Limb (tissue), 2 donors: Measurements from ENCODE around the gene GTPBP3.
"Not testable (repeated sequence)": the region's sequence is repeated elsewhere in the genome, so short reads cannot be mapped to it uniquely, and the experiment has no call there.

Source experiments
- DNase-seq, 2 donors: peaks; one replicate each; pipeline ENCODE4 v3.0.0-alpha.2; 2016; ENCODE audit errors: extremely low spot score in 2 of 2

GTPBP3 gene

GRCh38 chr19:17341386-17341785 is 4.0 kb downstream of the GTPBP3 start:
- no peak for DNase-seq

DNA sequence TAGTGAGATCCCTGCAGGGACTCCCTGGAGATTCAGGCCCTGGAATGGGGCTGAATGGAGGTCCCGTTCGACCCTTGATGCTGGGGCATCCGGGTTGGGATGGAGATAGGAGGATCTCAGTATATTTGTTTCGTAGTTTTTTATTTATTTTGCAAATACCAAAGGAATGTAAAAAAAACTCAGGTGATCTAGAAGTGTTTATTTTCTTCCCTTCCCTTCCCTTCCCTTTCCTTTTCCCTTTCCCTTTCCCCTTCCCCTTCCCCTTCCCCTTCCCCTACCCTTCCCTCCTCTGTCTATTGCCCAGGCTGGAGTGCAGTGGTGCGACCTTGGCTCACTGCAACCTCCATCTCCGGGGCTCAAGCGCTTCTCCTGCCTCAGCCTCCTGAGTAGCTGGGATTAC is 4.5 kb downstream of the GTPBP3 start:
- no peak for DNase-seq

- peak; percentile 59 to 86 for DNase-seq
These were observed 8.8 kb downstream of the GTPBP3 start for GRCh38 chr19:17346109-17346671.

DNA sequence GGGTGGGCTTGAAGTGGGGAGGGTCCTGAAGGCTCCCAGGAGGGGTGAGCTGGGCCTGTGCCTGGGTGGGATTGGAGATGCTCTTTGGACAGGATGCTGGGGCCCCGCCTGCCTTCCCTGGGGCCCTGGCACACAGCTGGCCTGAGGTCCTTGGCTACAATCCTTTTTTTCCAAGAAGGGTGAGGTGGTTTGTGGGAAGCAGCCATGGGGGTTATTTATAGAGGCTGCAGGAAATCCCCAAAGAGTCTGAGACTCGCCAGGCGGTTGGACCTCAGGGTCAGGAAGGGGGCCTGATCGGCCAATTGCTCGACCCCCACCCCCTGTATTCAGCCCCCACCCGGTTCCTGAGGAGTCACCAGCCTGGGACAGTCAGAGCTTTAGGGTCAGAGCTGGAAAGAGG is 10.0 kb downstream of the GTPBP3 start:
- no peak for DNase-seq

DNA sequence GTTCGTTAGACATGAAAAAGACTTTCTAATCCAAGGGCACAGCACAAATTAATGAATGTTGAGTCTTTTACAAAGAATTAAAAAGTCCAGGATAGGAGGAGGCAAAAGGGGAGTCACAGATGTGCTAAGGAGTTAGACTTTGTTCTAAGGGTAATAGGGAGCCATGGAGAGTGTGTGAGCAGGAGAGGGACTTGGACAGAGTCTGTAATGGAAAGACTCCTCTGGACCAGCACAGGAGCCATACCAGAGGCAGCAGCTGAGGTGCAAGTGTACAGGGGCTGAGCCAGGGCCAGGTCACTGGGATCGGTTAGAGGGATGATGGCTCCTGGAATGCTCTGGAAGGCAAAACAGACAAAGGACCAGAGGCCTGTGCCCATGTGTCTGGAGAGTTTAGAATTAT is 10.5 kb downstream of the GTPBP3 start:
- DNase-seq: no peak

DNA sequence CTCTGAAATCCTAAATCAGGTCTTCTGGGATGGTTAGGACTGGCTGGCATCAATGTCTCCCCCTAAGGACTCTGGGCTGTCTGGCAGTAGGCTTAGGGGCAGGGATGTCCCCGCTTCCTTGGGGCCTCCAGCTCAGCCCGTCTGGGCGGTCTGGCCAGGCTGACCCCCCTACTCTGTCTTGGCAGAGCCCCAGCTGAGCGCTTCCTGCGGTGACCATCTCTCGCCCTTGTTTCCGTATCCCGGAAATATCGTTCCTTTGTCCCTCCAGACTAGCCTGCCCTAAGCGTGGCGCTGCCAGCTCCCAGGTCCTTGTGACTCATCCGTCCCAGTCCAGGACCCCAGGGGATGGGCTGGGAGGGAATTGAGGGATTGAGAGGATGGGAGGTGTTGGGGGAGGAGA is 11.3 kb downstream of the GTPBP3 start:
- DNase-seq: peak in 1 of 2 donors; percentile 61

- DNase-seq: no peak
These were observed 14.6 kb downstream of the GTPBP3 start for GRCh38 chr19:17351815-17352435.

GRCh38 chr19:17352608-17353280 is 15.4 kb downstream of the GTPBP3 start:
- no peak for DNase-seq

DNA sequence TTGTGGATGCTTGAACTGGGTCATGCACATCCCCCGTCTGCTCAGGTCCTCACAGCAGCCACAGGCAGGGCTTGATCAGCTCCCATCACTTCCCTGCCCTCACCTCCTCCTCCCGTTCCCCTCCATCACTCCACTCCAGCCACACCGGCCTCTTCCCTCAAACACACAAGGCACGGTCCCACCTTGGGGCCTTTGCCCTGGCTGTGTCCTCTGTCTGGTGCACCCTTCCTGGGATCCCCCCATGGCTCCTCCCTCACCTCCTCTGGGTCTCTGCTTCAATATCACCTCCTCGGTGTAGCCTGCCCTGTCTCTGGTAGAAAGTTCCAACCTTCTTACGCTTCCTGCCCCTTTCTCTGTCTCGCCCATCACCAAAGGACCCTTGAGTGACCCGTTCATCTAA is 16.0 kb downstream of the GTPBP3 start:
- no peak for DNase-seq

- no peak for DNase-seq
These were observed 19.8 kb downstream of the GTPBP3 start for GRCh38 chr19:17357078-17357666.

GRCh38 chr19:17357724-17358123 is 20.4 kb downstream of the GTPBP3 start:
- DNase-seq: no peak

- DNase-seq: no peak
These were observed 21.0 kb downstream of the GTPBP3 start for GRCh38 chr19:17358395-17358794.

GRCh38 chr19:17359905-17360800 is 22.8 kb downstream of the GTPBP3 start:
- no peak for DNase-seq

DNA sequence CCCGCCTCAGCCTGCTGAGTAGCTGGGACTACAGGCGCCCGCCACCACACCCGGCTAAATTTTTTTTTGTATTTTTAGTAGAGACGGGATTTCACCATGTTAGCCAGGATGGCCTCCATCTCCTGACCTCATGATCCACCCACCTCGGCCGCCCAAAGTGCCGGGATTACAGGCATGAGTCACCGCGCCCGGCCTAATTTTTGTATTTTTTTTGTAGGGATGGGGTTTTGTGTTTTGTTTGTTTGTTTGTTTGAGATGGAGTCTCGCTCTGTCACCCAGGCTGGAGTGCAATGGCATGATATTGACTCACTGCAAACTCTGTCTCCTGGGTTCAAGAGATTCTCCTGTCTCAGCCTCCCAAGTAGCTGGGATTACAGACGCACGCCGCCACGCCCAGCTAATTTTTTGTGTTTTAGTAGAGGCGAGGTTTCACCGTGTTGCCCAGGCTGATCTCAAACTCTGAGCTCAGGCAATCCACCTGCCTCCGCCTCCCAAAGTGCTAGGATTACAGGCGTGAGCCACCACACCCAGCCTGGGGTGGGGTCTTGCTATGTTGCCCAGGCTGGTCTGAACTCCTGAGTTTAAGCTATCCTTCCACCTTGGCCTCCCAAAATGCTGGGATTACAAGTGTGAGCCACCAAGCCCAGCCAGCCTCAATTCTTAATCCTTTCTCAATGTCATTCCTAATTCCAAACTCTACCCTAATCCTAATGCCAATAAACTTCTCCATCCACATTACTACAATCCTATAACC is 26.7 kb downstream of the GTPBP3 start:
- not testable (repeated sequence) for DNase-seq

DNA sequence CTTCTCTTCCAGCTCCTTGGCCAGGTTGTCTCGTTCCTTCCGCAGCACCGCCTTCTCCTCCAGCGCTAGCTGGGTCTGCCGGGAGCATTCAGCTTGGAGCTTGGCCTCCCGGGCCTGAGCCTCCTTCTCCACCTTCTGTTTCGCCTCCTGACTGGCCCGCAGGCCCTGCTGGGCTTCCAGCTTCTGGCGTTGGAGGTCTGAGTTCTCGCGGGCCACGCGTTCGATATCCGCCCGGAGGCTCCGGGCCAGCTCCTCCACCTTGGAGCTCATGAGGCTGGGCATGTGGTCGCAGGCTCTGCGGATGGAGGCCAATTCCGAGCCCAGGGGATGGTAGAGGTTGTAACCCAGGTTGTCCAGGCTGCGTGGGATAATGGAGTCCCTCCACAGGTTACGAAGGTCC is 28.0 kb downstream of the GTPBP3 start:
- no peak for DNase-seq

DNA sequence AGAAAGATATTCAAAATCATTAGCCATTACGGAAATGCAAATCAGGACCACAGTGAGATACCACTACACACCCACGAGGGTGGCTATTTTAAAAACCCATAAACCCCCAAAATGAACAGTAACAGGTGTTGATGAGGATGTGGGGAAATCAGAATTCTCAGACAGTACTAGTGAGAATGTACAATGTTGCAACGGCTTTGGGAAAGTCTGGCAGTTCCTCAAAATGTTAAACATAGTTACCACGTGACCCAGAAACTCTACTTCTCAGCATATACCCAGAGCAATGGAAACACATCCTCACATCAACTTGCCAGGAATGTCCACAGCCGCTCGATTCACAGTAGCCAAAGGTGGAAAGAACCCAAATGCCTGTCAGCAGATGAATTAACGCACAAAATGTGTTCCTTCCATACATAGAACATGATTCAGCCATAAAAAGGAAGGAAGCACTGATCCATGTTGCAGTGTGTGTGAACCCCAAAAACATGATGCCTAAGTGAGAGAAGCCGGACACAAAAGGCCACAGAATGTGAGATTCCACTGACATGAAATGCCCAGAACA is 32.8 kb downstream of the GTPBP3 start:
- no peak for DNase-seq

GRCh38 chr19:17376935-17377600 is 39.7 kb downstream of the GTPBP3 start, which contains the start of gene PLVAP:
Gene PLVAP, minus strand, starts transcription at chr19:17377342. Its CDS starts 54 bp downstream, at chr19:17377288.
- no peak for DNase-seq

GRCh38 chr19:17378271-17378670 is 40.9 kb downstream of the GTPBP3 start:
- DNase-seq: no peak

GRCh38 chr19:17379221-17379631 is 41.9 kb downstream of the GTPBP3 start:
- DNase-seq: peak in 1 of 2 donors; percentile 62
